Heart right ventricle (tissue), 16 donors: ENCODE data around the gene RTP2. TPM values are rescaled to one million over a fixed set of nuclear protein-coding genes. Genes with fewer than 3 reads are reported as not detected.

ENCODE experiments used
- ATAC-seq, 8 donors: fragments of 200-7000 bp; cut with Tn5 transposase; one replicate each; pipeline ENCODE4 v1.9.1; 2020; ENCODE audit warnings: mild to moderate bottlenecking in 8 of 8, moderate library complexity in 8 of 8, moderate number of reproducible peaks in 1 of 8
- DNase-seq, 2 donors: peaks; one replicate each; pipeline ENCODE4 v3.0.0-alpha.2; 2020
- H3K27ac ChIP-seq, 10 donors: fragments of 200-600 bp; sonication (generic) in 2 of 10; one replicate each; pipeline versions ENCODE4 v1.5.0 to v1.8.0; 2020 to 2022; ENCODE audit warnings: mild to moderate bottlenecking in 3 of 10
- H3K27me3 ChIP-seq, 7 donors: fragments of 200-600 bp; one replicate each; pipeline ENCODE4 v1.8.0; 2021 to 2022; ENCODE audit warnings: mild to moderate bottlenecking in 2 of 7
- H3K36me3 ChIP-seq, 9 donors: fragments of 200-600 bp; sonication (generic) in 1 of 9; one replicate each; pipeline versions ENCODE4 v1.5.0 to v1.8.0; 2020 to 2022; ENCODE audit warnings: mild to moderate bottlenecking in 2 of 9
- H3K4me1 ChIP-seq, 9 donors: fragments of 200-600 bp; sonication (generic) in 1 of 9; one replicate each; pipeline versions ENCODE4 v1.5.0 to v1.8.0; 2020 to 2022; ENCODE audit warnings: mild to moderate bottlenecking in 4 of 9
- H3K4me3 ChIP-seq, 10 donors: fragments of 200-600 bp; sonication (generic) in 2 of 10; one replicate each; pipeline versions ENCODE4 v1.5.0 to v1.8.0; 2020 to 2022; ENCODE audit warnings: mild to moderate bottlenecking in 7 of 10, moderate library complexity in 2 of 10
- H3K9me3 ChIP-seq, 11 donors: fragments of 200-600 bp in 10 of 11; sonication (generic) in 2 of 11; one replicate each; pipeline versions ENCODE4 v1.5.0 to v1.8.0; 2013 to 2022; ENCODE audit warnings: mild to moderate bottlenecking in 2 of 11, control low read depth in 1 of 11, moderate library complexity in 1 of 11
- CTCF ChIP-seq, 9 donors: fragments of 200-600 bp; sonication (generic) in 2 of 9; IDR thresholded peaks; one replicate each; pipeline versions ENCODE4 v1.5.0 to v1.8.0; 2021 to 2022; ENCODE audit warnings: antibody characterized with exemption in 9 of 9, mild to moderate bottlenecking in 5 of 9, moderate library complexity in 1 of 9
- WGBS, 2 donors: extraction: QIAGEN DNeasy Blood & Tissue Kit; methylation state at CpG; one replicate each; pipeline ENCODE4 v1.1.7; 2013; ENCODE audit warnings: inconsistent platforms in 1 of 2; 5-methylcytosine and 5-hydroxymethylcytosine counted together
- intact Hi-C, 10 donors: fragments of 100-400 bp; cut with DNase I; formaldehyde crosslinking; loops; one replicate each; pipeline versions ENCODE4 v1.11.1 to v1.14.2; 2022
- polyA plus RNA-seq, 2 donors: library from polyadenylated mRNA; stranded (reverse); fragments of 200-250 nt; gene quantifications; one replicate each; pipeline ENCODE4 v1.2.3, GENCODE V29; 2013
- total RNA-seq, 10 donors: library from RNA; stranded (reverse); fragmentation: NEBNext Ultra II Directional in 3 of 10; extraction: Animal tissue kit (Norgen Biotek cat#: 25700) in 3 of 10; gene quantifications; one replicate each; pipeline versions ENCODE4 v1.2.1 to v1.2.4, GENCODE V29; 2021 to 2023
- donor health status: Arrhythmogenic right ventricular cardiomyopathy.
- donor health status: ischemic (EF 13 %, LVEDD 7.1; RV severe dilation, severe dysfunction).
- donor health status: healthy with polysubstance abuse.
- donor health status: DM: no; HTN: yes; CAD: no.
- donor health status: DM: no; HTN: no; CAD: no.
- donor health status: ischemic (EF 25% LVEDD 6.9; RV normal size, moderate dysfunction).
- donor health status: ischemic (EF 25% LVEDD 5.7; RV mildly dilated, moderate dysfunction).
- donor health status: healthy.
- donor health status: DM: yes; HTN: yes; CAD: no.
- donor health status: Ischemic cardiomyopathy.
- donor health status: ischemic (EF 35%, LVEDD 5.7; RV mildly dilated, moderate dysfunction).
- donor health status: nonischemic (EF 11% LVEDD 7.7; RV severe dilation, severe dysfunction).
- donor health status: DM: yes; HTN: yes; CAD: no.
- donor health status: PGD.
- donor health status: ischemic (EF 29% LVEDD 5.4; RV normal size, mild dysfunction).
- donor health status: nonischemic (EF 23%, LVEDD 6.1; RV moderate dilation, normal function).

Gene RTP2
- total and polyA plus RNA-seq, 12 donors: not detected

GRCh38 chr3:187741403-187742350, 39.3 kb upstream of the RTP2 start:
- peaks cover 0 to 45% (median 15%) of the 10 kb centered on the region in 9 donors for H3K4me1 ChIP-seq

GRCh38 chr3:187740421-187741399, 38.4 kb upstream of the RTP2 start:
- ATAC-seq (peak in 6 of 8 donors; percentile 13 to 26 (median 16)), DNase-seq (peak; percentile 73 to 79)
- no peaks in the 10 kb centered on the region for H3K9me3 ChIP-seq
- intact Hi-C loops: loop anchor here (1.0 to 10.0 kb wide), 24 partner anchors 214 to 1408 kb away; partner anchors contain the start of gene LPP (in 5 of the 10)
- WGBS, 2 donors: 3% methylated on average over 39 of the region's 39 CpGs
- H3K4me1 ChIP-seq: peaks cover under 1 to 55% (median 24%) of the 10 kb centered on the region in 9 donors
- H3K4me3 ChIP-seq: peak overlapping the region; percentile 39 to 95 (median 73)
- no peaks in the 10 kb centered on the region for H3K27me3 ChIP-seq
- peak overlapping the region; percentile 85 to 100 (median 99) for H3K27ac ChIP-seq
- no peaks in the 10 kb centered on the region for H3K36me3 ChIP-seq
- peak; percentile 84 to 98 (median 94) for TF ChIP-seq CTCF (IDR thresholded peaks at IDR 0.05)

More at GRCh38 chr3:187741403-187742350, 39.3 kb upstream of the RTP2 start:
- Histone ChIP-seq H3K27ac (peak overlapping the region; percentile 85 to 100 (median 99)), H3K4me3 (peak overlapping the region; percentile 39 to 95 (median 74)), H3K9me3 (no peaks in the 10 kb centered on the region), H3K27me3 (no peaks in the 10 kb centered on the region), H3K36me3 (no peaks in the 10 kb centered on the region)
- TF ChIP-seq CTCF (IDR thresholded peaks at IDR 0.05): peak; percentile 74 to 91 (median 87)
- intact Hi-C loops: loop anchor here (1.0 to 10.0 kb wide), 24 partner anchors 213 to 1407 kb away; partner anchors contain the start of gene LPP (in 5 of the 10)
- DNase-seq (peak; percentile 76 to 77), ATAC-seq (peak in 2 of 8 donors; percentile 2 to 14)
- WGBS, 2 donors: 1 to 2% methylated on average over 35 of the region's 35 CpGs

- peak; percentile 12 to 33 (median 22) for ATAC-seq
- 1 to 2% methylated on average over 53 of the region's 53 CpGs for WGBS, 2 donors
- peak; percentile 82 to 83 for DNase-seq
- Histone ChIP-seq H3K27me3 (no peaks in the 10 kb centered on the region), H3K4me1 (peaks cover 4 to 65% (median 33%) of the 10 kb centered on the region in 9 donors), H3K27ac (peak overlapping the region; percentile 85 to 100 (median 99)), H3K4me3 (peak overlapping the region; percentile 27 to 95 (median 73)), H3K36me3 (peaks cover 0 to under 1% (median 0%) of the 10 kb centered on the region in 9 donors), H3K9me3 (no peaks in the 10 kb centered on the region)
- intact Hi-C loops: loop anchor here (1.0 to 10.0 kb wide), 27 partner anchors 215 to 1409 kb away; partner anchors contain the start of gene LPP (in 5 of the 10)
- peak; percentile 95 to 99 (median 97) for TF ChIP-seq CTCF (IDR thresholded peaks at IDR 0.05)
These were observed 37.4 kb upstream of the RTP2 start for GRCh38 chr3:187739561-187740332.
